Erythroblast (primary cell): ENCODE results near the gene GPR18.

Experiments used
- GATA1 ChIP-seq: IDR thresholded peaks from 2 replicates; pipeline ENCODE4 v1.6.1; 2011; ENCODE audit warnings: low read depth, mild to moderate bottlenecking, control low read depth, low read length, moderate library complexity
- POLR2A ChIP-seq: IDR thresholded peaks from 2 replicates; pipeline ENCODE4 v1.6.1; 2011; ENCODE audit warnings: mild to moderate bottlenecking, low read length

DNA sequence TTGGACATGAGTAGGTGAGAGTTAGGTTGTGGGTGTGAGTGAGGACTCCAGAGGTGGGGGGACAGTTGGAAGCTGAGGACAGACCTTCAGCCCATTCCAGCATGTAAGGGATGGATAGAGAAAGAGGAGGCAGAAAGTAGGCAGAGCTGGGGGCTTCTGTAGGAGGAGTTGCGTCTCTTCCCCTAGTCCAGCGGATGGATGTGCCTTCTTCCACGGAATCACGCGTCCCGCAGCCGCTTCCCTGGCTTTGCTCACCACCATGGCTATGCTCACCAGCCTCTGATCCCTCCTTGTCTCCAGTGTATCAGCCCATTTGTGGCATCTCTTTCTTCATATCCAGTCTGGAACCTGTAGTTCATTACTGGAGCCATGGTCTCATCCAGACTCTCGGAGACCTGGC, 52.0 kb downstream of the GPR18 start:
- TF ChIP-seq POLR2A (no peak), GATA1 (no peak)
